Loucy (cell line): ENCODE data around the gene MADD.

ENCODE experiments used
- EZH2phosphoT487 ChIP-seq: fragments of 200-600 bp; IDR thresholded peaks from 2 replicates; pipeline ENCODE4 v1.6.1; 2018; ENCODE audit warnings: antibody characterized with exemption, mild to moderate bottlenecking, moderate library complexity, borderline replicate concordance
- TF ChIP-seq, protein P1 (sequence below): fragments of 200-600 bp; sonication (generic); conservative IDR thresholded peaks from 2 replicates; pipeline ENCODE4 v1.5.1; 2014; ENCODE audit warnings: mild to moderate bottlenecking, antibody characterized with exemption, low read length

DNA sequence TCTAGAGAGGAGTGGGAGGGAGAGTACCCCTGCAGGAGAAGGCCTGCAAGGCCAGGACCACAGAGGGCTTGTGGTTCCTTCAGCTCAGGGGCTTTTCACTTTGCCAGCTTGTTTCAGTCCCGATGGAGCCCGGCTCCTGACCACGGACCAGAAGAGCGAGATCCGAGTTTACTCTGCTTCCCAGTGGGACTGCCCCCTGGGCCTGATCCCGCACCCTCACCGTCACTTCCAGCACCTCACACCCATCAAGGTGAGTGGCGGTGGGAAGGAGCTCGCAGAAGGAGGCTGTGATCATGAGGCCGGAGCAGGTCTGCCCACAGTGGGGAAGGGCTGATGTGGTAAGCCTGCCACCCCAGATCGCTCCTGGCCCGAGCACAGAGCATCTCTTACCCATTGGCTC is 34.8 kb upstream of the MADD start:
- TF ChIP-seq, protein P1, sequence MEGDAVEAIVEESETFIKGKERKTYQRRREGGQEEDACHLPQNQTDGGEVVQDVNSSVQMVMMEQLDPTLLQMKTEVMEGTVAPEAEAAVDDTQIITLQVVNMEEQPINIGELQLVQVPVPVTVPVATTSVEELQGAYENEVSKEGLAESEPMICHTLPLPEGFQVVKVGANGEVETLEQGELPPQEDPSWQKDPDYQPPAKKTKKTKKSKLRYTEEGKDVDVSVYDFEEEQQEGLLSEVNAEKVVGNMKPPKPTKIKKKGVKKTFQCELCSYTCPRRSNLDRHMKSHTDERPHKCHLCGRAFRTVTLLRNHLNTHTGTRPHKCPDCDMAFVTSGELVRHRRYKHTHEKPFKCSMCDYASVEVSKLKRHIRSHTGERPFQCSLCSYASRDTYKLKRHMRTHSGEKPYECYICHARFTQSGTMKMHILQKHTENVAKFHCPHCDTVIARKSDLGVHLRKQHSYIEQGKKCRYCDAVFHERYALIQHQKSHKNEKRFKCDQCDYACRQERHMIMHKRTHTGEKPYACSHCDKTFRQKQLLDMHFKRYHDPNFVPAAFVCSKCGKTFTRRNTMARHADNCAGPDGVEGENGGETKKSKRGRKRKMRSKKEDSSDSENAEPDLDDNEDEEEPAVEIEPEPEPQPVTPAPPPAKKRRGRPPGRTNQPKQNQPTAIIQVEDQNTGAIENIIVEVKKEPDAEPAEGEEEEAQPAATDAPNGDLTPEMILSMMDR = no peak
- no peak for TF ChIP-seq EZH2phosphoT487
